ENCODE measurements around the gene HK3.

The HK3 gene

GRCh38 chr5:176866707-176867310, 32.3 kb downstream of the HK3 start:
- DNase-seq: peak; percentile 27 to 28

- no peak for DNase-seq
Observed at GRCh38 chr5:176865964-176866363, 33.2 kb downstream of the HK3 start.

GRCh38 chr5:176864755-176865154, 34.4 kb downstream of the HK3 start:
- DNase-seq: no peak

- no peak for DNase-seq
Observed at GRCh38 chr5:176863765-176864098, 35.4 kb downstream of the HK3 start.

- DNase-seq: no peak
Observed at GRCh38 chr5:176863041-176863764, 35.9 kb downstream of the HK3 start.

- DNase-seq: no peak
Observed at GRCh38 chr5:176862330-176862995, 36.7 kb downstream of the HK3 start.

GRCh38 chr5:176861276-176861675, 37.9 kb downstream of the HK3 start:
- DNase-seq: no peak

GRCh38 chr5:176860381-176860780, 38.8 kb downstream of the HK3 start:
- no peak for DNase-seq

GRCh38 chr5:176859916-176860315, 39.2 kb downstream of the HK3 start:
- no peak for DNase-seq

- no peak for DNase-seq
Observed at GRCh38 chr5:176857894-176858273, 41.3 kb downstream of the HK3 start.

- DNase-seq: no peak
Observed at GRCh38 chr5:176857216-176857893, 41.8 kb downstream of the HK3 start.

GRCh38 chr5:176856746-176857145, 42.4 kb downstream of the HK3 start:
- no peak for DNase-seq

- no peak for DNase-seq
Observed at GRCh38 chr5:176855598-176855997, 43.5 kb downstream of the HK3 start.

GRCh38 chr5:176854164-176854563, 45.0 kb downstream of the HK3 start:
- DNase-seq: no peak

- DNase-seq: no peak
Observed at GRCh38 chr5:176853151-176853778, 45.9 kb downstream of the HK3 start.

- peak; percentile 51 to 81 for DNase-seq
Observed at GRCh38 chr5:176851871-176852658, 47.1 kb downstream of the HK3 start.

GRCh38 chr5:176851380-176851779, 47.8 kb downstream of the HK3 start:
- no peak for DNase-seq

- DNase-seq: no peak
Observed at GRCh38 chr5:176850371-176851245, 48.5 kb downstream of the HK3 start.

GRCh38 chr5:176849611-176850227, 49.4 kb downstream of the HK3 start:
- DNase-seq: no peak

GRCh38 chr5:176848651-176849050, 50.5 kb downstream of the HK3 start:
- no peak for DNase-seq

- no peak for DNase-seq
Observed at GRCh38 chr5:176847726-176848290, 51.3 kb downstream of the HK3 start.

Measured in NCI-H2081 (cell line).